C4-2B (cell line): ENCODE results near the gene CD244.

Experiments
- H3K27ac ChIP-seq: fragments of 450-650 bp; 2 replicates; pipeline ENCODE4 v1.5.1; 2017
- ZFX ChIP-seq: fragments of 450-650 bp; IDR thresholded peaks from 2 replicates; pipeline ENCODE4 v1.6.1; 2017
- TF ChIP-seq, protein P1 (sequence below): fragments of 450-650 bp; conservative IDR thresholded peaks from 2 replicates; pipeline ENCODE4 v1.5.1; 2017; ENCODE audit warnings: mild to moderate bottlenecking

CD244 gene

DNA sequence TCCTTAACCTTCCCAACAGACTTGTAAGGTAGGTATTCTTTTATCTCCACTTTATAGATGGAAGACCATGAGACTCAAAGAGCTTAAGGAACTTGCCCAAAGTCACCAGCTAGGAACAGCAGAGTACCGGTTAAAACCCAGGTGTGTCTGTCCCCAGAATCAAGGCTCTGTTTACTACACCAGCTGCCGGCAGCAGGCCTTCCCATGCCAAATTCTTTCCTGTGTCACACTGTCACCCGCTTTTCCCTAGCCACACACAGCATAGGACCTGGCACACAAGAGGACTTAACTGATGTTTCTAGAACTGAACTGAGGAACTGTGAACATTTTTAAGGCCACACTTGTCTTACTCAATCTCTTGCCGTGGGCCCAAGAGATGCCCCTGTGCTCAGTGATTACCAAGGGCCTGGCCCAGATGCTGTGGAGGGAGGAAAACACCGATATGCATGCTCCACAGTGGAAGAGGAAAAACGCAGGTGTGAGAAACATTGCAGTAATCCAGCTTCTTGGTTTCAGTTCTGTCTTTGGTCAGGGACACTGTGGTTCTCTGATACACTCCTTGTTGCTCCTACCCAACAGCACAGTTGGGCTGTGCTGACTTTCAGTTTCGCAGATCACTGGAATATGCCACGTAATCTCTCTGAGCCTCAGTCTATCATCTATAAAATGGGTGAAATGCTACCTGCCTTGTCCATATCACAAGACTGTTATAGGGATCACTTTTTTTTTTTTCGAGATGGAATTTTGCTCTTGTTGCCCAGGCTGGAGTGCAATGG, 80.6 kb downstream of the CD244 start:
- H3K27ac ChIP-seq: peak overlapping the region; percentile 52

DNA sequence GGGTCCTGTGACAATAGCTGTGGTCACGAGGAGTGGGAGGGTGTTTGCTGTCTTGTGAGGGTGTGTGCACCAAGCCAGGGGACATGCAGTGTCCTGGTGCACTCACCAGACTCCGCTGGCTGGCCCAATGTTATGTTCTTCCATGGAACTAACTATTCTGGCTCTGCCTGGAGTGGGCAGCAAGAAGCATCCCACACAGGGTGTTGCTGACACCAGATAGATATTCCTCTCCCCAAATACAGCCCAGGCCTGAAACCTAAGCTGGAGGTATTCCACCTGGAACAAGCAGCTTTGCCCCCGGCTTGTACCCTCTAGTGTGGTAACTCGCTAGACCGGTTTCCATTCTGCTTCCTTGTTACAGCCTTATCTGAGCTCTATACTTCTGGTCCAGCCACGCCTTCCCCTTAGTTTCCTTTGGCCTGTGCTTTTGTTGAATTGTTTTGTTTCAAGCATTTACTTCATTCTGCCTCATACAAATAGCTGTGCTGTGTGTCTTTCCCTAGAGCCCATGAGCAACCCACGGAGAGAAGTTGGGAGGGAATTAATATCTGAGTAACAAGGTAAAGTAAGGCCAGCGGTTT, 81.4 kb downstream of the CD244 start:
- TF ChIP-seq ZFX: no peak
- H3K27ac ChIP-seq: peak overlapping the region; percentile 52

More for the DNA sequence above, 80.6 kb downstream of the CD244 start:
- TF ChIP-seq ZFX: no peak
- TF ChIP-seq, protein P1, sequence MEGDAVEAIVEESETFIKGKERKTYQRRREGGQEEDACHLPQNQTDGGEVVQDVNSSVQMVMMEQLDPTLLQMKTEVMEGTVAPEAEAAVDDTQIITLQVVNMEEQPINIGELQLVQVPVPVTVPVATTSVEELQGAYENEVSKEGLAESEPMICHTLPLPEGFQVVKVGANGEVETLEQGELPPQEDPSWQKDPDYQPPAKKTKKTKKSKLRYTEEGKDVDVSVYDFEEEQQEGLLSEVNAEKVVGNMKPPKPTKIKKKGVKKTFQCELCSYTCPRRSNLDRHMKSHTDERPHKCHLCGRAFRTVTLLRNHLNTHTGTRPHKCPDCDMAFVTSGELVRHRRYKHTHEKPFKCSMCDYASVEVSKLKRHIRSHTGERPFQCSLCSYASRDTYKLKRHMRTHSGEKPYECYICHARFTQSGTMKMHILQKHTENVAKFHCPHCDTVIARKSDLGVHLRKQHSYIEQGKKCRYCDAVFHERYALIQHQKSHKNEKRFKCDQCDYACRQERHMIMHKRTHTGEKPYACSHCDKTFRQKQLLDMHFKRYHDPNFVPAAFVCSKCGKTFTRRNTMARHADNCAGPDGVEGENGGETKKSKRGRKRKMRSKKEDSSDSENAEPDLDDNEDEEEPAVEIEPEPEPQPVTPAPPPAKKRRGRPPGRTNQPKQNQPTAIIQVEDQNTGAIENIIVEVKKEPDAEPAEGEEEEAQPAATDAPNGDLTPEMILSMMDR: no peak

DNA sequence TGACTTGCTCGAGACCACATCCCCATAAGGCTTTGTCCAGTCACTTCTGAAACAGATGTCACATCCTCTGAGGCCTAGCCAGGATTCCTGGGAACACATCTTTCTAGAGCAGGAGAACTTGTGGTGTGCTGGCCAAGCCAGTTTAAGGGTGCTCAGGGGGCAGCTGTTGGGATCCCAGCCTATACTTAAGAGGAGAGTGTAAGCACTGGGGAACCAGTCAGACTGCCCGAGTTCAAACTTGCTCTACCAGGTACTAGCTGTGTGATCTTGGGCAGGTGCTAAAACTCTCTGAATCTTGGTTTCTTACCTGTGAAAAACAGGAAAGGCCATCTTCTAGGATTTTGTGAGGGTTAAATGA, 82.3 kb downstream of the CD244 start:
- TF ChIP-seq, protein P1: peak; percentile 42
- TF ChIP-seq ZFX: no peak

More for the DNA sequence above, 82.3 kb downstream of the CD244 start:
- no peak overlapping the region for H3K27ac ChIP-seq
